DMS 273 treated with DMSO at 0.1 percent for 48 hours (cell line): ENCODE results near the gene UBQLN1.
"Not testable (repeated sequence)": the region's sequence is repeated elsewhere in the genome, so short reads cannot be mapped to it uniquely, and the experiment has no call there.

ENCODE experiments used
- DNase-seq: peaks from one replicate; lab custom pipeline; 2025; lab: John Stamatoyannopoulos, UW

Gene UBQLN1

GRCh38 chr9:83707768-83708514 is at the start of gene UBQLN1:
Gene UBQLN1 (minus strand): TSS chr9:83707958. CDS start chr9:83707679, 279 bp downstream.
- DNase-seq = peak; percentile 75

- DNase-seq = no peak
Measured at GRCh38 chr9:83754383-83754977, 46.7 kb upstream of the UBQLN1 start.

- no peak for DNase-seq
Measured at GRCh38 chr9:83749706-83750105, 41.9 kb upstream of the UBQLN1 start.

- no peak for DNase-seq
Measured at GRCh38 chr9:83744206-83744605, 36.4 kb upstream of the UBQLN1 start.

GRCh38 chr9:83733739-83734138 is 26.0 kb upstream of the UBQLN1 start:
- no peak for DNase-seq

- not testable (repeated sequence) for DNase-seq
Measured at GRCh38 chr9:83728591-83729368, 21.0 kb upstream of the UBQLN1 start.

- no peak for DNase-seq
Measured at GRCh38 chr9:83724436-83724835, 16.7 kb upstream of the UBQLN1 start.

- DNase-seq = no peak
Measured at GRCh38 chr9:83722726-83723495, 15.2 kb upstream of the UBQLN1 start.

- no peak for DNase-seq
Measured at GRCh38 chr9:83721509-83721908, 13.8 kb upstream of the UBQLN1 start.

GRCh38 chr9:83715794-83716193 is 8.0 kb upstream of the UBQLN1 start:
- DNase-seq = no peak

GRCh38 chr9:83715221-83715620 is 7.5 kb upstream of the UBQLN1 start:
- no peak for DNase-seq

- no peak for DNase-seq
Measured at GRCh38 chr9:83714329-83714728, 6.6 kb upstream of the UBQLN1 start.

- no peak for DNase-seq
Measured at GRCh38 chr9:83708515-83709158, 879 bp upstream of the UBQLN1 start.

- DNase-seq = peak; percentile 75
Measured at GRCh38 chr9:83707518-83707767, 315 bp downstream of the UBQLN1 start.

- DNase-seq = peak; percentile 30
Measured at GRCh38 chr9:83706676-83707517, 861 bp downstream of the UBQLN1 start.

GRCh38 chr9:83705219-83705651 is 2.5 kb downstream of the UBQLN1 start:
- DNase-seq = not testable (repeated sequence)

- no peak for DNase-seq
Measured at GRCh38 chr9:83701769-83702168, 6.0 kb downstream of the UBQLN1 start.

- DNase-seq = no peak
Measured at GRCh38 chr9:83701286-83701685, 6.5 kb downstream of the UBQLN1 start.

GRCh38 chr9:83699615-83700014 is 8.1 kb downstream of the UBQLN1 start:
- DNase-seq = no peak

GRCh38 chr9:83698976-83699585 is 8.7 kb downstream of the UBQLN1 start:
- no peak for DNase-seq

GRCh38 chr9:83691492-83691891 is 16.3 kb downstream of the UBQLN1 start:
- DNase-seq = no peak
